Measurements from ENCODE around the gene LCN6. TPM values are rescaled to one million over a fixed set of nuclear protein-coding genes. Genes with fewer than 3 reads are reported as not detected.

LCN6 gene
- total RNA-seq, 1 donor from 2014 or later, result 17.9 TPM

DNA sequence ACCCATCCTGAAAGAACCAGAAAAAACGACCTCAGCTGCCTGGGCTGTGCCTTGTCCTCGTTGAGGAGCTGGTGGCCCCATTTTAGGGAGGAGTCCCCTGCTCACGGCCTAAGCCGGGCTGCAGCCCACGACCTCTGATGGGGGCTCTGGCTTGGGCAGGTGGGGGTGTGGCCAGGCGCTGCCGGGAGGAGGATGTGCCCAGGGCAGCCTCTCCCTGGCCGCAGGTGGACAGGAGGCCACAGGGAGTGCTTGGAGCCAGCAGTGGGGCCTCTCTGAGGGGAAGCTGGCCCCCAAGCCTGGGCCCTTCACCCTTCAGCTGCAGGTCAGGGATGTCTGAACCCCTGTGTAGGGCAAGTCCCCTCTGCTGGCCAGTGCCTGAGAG, 33.4 kb downstream of the LCN6 start:
- TF ChIP-seq POLR2AphosphoS5 (IDR thresholded peaks at IDR 0.05; ENCODE audit: insufficient read depth in 1 of 2, low read depth in 1 of 2) (no peak), POLR2A (IDR thresholded peaks at IDR 0.05) (no peak)
- TF ChIP-seq, protein P1, sequence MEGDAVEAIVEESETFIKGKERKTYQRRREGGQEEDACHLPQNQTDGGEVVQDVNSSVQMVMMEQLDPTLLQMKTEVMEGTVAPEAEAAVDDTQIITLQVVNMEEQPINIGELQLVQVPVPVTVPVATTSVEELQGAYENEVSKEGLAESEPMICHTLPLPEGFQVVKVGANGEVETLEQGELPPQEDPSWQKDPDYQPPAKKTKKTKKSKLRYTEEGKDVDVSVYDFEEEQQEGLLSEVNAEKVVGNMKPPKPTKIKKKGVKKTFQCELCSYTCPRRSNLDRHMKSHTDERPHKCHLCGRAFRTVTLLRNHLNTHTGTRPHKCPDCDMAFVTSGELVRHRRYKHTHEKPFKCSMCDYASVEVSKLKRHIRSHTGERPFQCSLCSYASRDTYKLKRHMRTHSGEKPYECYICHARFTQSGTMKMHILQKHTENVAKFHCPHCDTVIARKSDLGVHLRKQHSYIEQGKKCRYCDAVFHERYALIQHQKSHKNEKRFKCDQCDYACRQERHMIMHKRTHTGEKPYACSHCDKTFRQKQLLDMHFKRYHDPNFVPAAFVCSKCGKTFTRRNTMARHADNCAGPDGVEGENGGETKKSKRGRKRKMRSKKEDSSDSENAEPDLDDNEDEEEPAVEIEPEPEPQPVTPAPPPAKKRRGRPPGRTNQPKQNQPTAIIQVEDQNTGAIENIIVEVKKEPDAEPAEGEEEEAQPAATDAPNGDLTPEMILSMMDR (IDR thresholded peaks at IDR 0.05), result no peak
- Histone ChIP-seq H3K36me3 (no peaks in the 10 kb centered on the region), H3K27me3 (peaks cover 3% of the 10 kb centered on the region), H3K9me3 (no peaks in the 10 kb centered on the region), H3K27ac (no peak overlapping the region), H3K4me1 (peaks cover 30% of the 10 kb centered on the region), H3K4me3 (no peak overlapping the region)
- intact Hi-C loops (cut with DNase I), result no loop called here
- no peak for DNase-seq (ENCODE audit: extremely low spot score in 2 of 2)

DNA sequence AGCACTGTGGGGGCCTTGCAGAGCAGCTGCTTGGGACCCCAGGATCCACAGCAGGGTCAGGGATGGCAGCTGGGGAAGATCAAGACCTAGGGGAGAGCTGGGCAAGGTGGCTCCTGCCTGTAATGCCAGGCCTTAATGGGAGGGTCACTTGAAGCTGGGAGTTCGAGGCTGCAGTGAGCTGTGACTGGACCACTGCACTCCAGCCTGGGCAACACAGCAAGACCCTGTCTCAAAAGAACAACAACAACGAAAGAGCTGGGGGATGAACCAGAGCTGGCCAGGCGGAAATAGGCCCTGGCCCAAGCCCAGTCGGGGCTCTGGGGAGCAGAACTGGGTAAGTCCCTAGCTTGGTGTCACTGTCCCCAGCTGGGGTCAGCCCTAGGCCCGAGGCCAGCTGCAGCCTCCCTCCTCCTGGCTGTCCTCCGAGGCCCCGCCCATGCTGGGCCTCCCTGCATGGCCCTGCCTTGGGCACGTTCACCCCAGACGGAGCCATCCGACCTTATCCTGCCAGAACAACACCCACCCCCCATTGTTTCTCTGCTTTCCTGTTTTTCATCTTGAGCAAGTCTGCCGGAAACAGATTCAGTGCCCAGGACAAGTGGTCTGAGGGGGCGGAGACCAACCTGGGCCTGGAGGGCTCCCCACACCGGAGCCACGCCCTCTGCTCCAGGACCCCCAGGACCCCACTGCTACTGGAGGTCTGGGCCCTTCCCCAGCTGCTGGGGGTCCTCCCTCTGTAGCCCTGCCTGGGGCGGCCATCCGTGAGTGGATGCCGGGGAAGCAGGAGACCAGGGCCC, 34.0 kb downstream of the LCN6 start:
- Histone ChIP-seq H3K4me1 (peaks cover 24% of the 10 kb centered on the region), H3K36me3 (no peaks in the 10 kb centered on the region), H3K27me3 (peaks cover 3% of the 10 kb centered on the region), H3K9me3 (no peaks in the 10 kb centered on the region), H3K4me3 (no peak overlapping the region), H3K27ac (no peak overlapping the region)
- TF ChIP-seq, protein P1 (IDR thresholded peaks at IDR 0.05), result no peak
- peak in 1 of 2 donors; percentile 33 for TF ChIP-seq POLR2AphosphoS5 (IDR thresholded peaks at IDR 0.05; ENCODE audit: insufficient read depth in 1 of 2, low read depth in 1 of 2)
- no peak for DNase-seq (ENCODE audit: extremely low spot score in 2 of 2)
- intact Hi-C loops (cut with DNase I), result no loop called here

DNA sequence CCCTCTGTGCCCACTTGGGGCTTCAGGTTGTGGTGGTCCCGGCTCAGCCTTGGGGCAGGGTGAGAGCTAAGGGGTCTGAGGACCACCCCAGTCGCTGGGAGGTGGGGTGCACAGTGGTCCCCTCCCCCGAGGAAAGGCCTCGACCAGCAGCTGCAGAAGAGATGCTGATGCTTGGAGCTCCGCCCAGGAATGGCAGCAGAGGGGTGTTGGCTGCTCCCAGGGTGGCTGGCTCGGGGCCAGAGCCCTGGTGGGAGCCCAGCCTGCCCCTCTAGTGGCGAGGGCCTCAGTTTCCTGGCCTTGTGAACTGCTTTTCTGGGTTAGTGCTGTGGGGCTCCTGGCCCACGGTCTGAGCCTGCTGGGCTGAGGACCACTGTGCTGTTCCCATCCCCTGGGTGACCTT, 34.8 kb downstream of the LCN6 start:
- H3K27ac ChIP-seq, result no peak overlapping the region
- H3K27me3 ChIP-seq, result peaks cover 3% of the 10 kb centered on the region
- H3K4me3 ChIP-seq, result peak overlapping the region in 1 of 2 donors; percentile 48

DNA sequence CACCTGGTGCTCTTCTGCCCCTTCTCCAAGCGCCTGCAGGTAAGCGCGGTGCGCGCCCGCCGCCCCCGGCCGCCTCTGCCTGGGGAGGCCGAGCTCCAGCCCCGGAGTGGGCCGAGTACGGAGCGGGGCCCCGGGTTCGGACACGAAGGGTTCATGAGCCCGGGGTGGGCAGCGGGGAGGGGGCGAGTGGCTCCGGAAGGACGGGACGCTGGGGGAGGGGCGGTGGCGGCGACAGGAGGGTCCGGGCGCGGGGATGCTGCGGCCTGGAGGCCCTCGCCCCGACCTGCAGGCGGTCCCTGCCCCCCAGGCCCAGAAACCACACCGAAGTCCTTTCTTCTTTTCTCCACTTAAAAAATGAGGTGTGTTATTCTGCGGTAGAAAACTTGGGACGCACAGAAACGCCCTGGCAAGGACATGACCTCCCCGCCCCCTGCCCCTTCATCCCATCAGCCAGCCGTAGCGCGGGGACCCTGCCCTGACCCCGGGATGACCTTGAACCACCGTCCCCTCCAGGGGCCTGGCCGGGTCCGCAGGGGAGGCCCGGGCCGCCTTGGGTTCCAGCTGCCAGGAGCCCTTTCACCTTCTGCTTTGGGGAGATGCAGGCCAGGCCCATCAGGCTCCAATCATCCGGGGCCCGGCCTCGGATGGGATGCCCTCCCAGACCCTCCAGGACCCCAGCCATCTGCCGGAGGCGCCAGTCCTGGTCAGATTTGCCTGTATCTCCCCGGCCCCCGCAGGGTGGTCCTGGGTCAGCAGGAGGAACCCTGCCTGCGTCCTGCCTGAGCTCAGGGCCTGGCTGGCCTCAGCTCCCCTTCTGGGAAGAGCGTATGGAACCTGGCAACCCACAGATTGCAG, 35.4 kb downstream of the LCN6 start:
- no peaks in the 10 kb centered on the region for H3K9me3 ChIP-seq
- H3K36me3 ChIP-seq, result no peaks in the 10 kb centered on the region
- peaks cover 20% of the 10 kb centered on the region for H3K4me1 ChIP-seq
- TF ChIP-seq POLR2AphosphoS5 (IDR thresholded peaks at IDR 0.05; ENCODE audit: insufficient read depth in 1 of 2, low read depth in 1 of 2), result no peak
- TF ChIP-seq, protein P1 (IDR thresholded peaks at IDR 0.05), result no peak
- DNase-seq (ENCODE audit: extremely low spot score in 2 of 2), result no peak
- peaks cover 3% of the 10 kb centered on the region for H3K27me3 ChIP-seq
- peak overlapping the region; percentile 42 to 48 for H3K4me3 ChIP-seq
- no peak overlapping the region for H3K27ac ChIP-seq
- intact Hi-C loops (cut with DNase I), result no loop called here

More for the DNA sequence above, 34.8 kb downstream of the LCN6 start:
- intact Hi-C loops (cut with DNase I), result no loop called here
- no peak for DNase-seq (ENCODE audit: extremely low spot score in 2 of 2)
- H3K9me3 ChIP-seq, result no peaks in the 10 kb centered on the region
- H3K36me3 ChIP-seq, result no peaks in the 10 kb centered on the region
- TF ChIP-seq POLR2AphosphoS5 (IDR thresholded peaks at IDR 0.05; ENCODE audit: insufficient read depth in 1 of 2, low read depth in 1 of 2) (no peak), POLR2A (IDR thresholded peaks at IDR 0.05) (no peak)
- TF ChIP-seq, protein P1 (IDR thresholded peaks at IDR 0.05), result no peak
- peaks cover 20% of the 10 kb centered on the region for H3K4me1 ChIP-seq
